ENCODE measurements around the gene LRBA.

DNA sequence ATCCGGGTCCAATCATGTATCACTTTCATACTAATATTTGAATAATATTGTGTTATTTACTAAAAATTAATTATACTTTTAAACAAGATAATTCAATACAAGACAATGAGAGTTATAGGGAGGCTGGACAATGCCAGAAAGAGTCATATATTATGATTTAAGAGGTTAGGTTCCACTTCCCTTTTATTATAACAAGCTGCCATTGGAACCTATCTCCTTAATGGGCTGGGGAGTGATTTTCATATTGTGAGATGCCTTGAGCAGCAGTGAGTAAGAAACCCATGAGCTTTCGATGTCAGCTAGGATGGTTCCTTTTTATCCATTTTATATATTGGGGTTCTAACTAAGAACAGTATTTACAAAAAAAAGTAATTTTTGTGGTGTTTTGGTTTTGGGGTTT is 341.3 kb downstream of the LRBA start:
- TF ChIP-seq CTCF (IDR thresholded peaks at IDR 0.05; ENCODE audit: low read length) (no peak), EZH2 (IDR thresholded peaks at IDR 0.05; ENCODE audit: borderline replicate concordance, low read length) (no peak)

Data from OCI-LY1 (cell line).